ENCODE results near the gene CACNA2D4.

The CACNA2D4 gene

DNA sequence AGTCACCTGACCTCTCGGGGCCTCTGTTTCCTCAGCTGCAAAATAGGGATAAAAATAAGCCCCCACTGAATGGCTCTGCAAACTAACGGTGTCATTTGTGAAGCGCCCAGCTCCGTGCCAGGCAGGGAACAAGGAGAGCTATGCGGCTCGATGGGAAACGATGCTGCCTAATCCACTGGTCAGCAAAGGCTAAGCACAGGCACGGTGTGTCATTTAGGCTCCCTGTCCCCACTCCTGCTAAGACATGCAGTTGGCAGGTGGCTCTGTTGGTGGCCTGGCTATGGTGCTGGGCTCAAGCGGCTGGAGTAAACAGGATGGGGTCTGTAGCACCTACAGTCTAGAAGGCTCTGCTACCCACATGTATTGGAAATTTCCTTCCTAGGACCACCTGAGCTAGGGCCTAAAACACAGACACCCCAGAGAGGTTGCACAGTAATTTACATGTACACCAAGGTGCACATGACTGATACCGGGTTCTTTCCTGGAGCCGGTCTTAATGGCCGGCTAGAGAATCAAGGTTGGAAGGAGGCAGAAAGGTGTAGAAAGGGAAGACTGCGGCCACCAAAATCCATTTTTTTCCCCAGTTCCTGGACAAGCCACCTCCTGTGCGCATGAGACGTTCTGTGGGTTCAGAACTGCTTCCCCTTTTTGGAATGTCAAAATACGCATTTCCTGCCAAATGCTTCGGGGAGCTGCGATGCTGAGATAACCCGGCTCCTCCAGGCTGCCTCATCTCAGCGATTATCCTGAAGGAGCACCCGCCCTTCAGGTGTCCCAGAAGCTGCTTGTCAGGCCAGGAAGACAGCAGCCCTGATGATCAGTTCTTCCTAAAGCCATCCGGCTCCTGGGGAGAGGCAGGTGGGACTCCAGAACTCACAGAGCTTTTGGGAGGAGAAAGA is 1.0 kb downstream of the CACNA2D4 start:
- no peak for DNase-seq (ENCODE audit: low read depth in 2 of 2)

DNA sequence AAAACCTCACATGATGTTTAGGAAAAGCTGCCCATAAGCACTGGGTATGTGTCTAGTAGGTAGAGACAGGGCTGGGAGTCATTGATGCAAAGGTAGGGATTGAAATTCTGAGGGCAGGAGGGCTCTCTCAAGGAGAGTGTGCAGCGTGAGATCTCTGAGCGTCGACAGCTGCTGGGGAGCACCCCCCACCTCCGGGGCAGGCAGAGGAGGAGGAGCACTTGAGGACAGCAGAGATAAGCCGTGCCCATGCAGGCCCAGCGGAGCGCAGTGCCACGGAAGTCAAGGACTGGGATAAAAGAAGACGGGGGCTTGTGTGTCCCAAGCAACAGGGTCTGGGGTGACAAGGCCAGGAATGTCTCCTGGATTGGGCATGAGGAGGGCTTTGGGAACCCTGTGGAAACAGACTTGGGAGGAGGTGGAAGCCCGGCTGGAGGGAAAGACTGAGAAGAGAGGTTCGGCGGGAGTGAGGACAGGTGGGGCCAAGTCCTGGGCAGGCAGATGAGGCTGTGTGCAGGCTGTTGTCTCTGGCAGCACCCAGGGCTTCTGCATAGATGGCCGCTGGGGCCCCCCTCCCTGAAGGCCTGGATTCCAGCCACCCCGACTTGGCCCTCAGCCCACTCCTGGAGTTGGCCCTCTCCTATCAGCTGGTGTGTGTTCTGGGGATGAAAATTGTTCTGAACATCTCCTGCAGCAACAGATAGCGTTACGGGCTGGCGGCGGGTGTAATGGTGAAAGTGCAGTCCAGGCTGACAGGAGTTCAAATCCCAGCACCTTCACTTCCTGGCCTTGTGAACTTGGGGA is 1.9 kb downstream of the CACNA2D4 start:
- DNase-seq (ENCODE audit: low read depth in 2 of 2), result no peak

DNA sequence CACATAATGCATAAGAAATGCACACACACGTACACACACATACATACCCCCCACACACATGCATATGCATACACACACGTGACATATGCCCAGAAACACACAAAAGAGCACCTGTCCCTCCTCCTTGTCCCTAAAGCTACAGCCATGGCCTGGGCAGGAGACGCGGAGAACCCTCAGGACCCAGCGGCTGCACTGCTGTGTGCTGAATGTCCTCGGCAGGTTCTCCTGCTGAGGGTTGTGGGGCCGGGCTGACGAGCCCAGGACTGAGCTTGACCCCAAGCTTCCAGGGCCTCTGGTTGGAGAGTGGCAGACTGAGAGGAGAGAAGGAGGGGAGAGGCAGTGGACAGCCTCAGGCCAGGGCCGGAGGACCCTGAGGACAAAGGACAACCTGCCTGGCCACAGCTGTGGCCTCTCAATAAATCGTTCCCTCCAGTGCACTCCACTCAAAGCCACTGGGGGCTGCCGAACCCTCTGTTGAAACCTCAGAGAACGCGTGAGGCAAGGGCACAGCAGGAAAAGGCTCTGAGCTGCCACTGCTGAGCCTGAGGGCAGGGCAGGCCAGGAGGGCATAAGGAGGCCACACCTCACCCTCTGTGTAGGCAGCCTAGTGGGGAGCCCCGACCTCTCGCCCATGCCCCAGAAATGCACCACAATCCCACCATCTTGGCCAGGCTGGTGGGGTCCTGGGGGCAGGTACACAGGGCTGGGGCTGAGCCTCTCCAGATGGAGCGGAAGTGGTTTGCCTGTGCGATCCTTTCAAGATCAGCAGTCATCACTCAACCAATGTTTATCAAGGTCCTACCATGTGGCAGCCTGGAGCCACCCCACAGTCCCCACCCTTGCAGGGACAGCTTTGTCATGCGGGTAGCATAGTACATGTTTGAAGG is 3.1 kb downstream of the CACNA2D4 start:
- DNase-seq (ENCODE audit: low read depth in 2 of 2), result no peak

DNA sequence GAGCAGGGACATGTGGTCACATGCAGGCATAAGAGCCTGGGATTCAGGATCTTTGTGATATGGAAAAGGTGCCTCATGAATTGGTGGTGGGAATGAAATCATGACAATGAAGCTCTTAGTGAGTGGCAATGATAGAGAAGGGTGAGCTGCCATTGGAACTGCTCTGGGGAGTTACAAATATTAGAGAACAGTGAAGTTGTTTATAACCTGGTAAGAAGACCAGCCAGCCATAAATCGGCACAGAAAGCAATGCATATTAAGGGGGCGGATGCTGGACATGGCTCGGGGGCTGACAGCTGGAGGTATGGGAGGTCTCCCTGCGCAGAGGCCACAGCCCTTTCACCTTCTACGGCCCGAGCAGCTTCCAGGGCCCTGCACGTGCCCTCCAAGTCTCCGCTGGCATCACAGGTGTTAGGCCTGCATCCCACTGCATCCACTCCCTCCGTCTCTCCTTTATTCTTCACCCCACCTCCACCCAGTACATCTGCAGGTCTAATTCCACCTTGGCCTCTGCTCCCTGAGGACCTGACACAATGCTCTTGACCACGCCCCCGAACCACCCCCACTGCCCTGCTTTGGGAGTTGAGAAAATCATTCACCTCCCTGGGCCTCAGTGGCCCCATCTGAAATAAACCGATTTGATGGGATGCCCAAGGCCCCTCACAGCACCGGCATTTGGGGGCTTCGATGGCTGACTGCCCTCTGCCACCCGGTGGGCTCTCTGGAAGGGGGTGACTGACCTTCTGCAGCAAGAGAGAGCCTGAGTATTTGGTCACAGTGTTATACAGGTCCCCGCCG is 4.1 kb downstream of the CACNA2D4 start:
- no peak for DNase-seq (ENCODE audit: low read depth in 2 of 2)

- DNase-seq (ENCODE audit: low read depth in 2 of 2), result no peak
Measured at GRCh38 chr12:1913377-1914113, 4.9 kb downstream of the CACNA2D4 start.

DNA sequence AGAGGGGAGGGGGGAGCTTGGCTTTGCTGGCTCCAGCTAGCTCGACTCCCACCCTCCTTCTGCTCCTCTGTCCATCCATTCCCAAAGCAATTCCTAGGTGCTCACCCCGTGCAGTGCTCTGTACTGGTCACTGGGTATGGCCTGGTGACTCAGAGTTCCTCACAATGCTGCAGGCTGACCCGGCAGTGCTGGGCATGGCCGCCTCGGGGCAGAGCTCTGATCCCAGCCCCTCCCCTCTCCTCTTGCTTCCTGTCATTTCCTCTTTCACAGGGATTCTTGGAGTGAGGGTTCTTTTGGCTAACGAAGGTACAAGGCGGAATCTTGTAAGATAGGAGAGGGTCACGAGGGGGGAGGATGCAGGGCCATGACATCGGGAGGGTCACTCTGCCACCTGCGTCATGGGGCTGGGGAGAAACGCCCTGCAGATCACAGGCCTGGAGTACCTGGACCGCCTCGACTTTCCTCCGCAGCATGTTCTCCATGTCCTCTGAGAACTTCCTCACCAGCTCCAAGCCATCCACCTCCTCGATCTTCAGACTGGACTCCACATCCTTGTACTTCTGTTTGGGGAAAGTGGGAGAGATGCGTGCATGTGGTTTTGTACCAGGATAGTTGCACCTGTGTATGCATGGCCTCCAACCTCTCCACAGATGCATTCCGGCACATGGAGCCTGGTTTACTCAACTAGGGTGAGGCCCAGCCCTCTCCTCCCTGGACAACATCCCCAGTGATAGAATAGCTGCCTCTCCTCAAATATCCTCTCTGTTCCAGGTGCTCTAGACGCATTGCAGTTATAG is 5.7 kb downstream of the CACNA2D4 start:
- no peak for DNase-seq (ENCODE audit: low read depth in 2 of 2)

- no peak for DNase-seq (ENCODE audit: low read depth in 2 of 2)
Measured at GRCh38 chr12:1911598-1912575, 6.6 kb downstream of the CACNA2D4 start.

- no peak for DNase-seq (ENCODE audit: low read depth in 2 of 2)
Measured at GRCh38 chr12:1910468-1910867, 8.0 kb downstream of the CACNA2D4 start.

- no peak for DNase-seq (ENCODE audit: low read depth in 2 of 2)
Measured at GRCh38 chr12:1908758-1909157, 9.7 kb downstream of the CACNA2D4 start.

- DNase-seq (ENCODE audit: low read depth in 2 of 2), result no peak
Measured at GRCh38 chr12:1907652-1908611, 10.5 kb downstream of the CACNA2D4 start.

- DNase-seq (ENCODE audit: low read depth in 2 of 2), result no peak
Measured at GRCh38 chr12:1906579-1906978, 11.9 kb downstream of the CACNA2D4 start.

GRCh38 chr12:1904875-1905274 is 13.6 kb downstream of the CACNA2D4 start:
- DNase-seq (ENCODE audit: low read depth in 2 of 2), result no peak

DNA sequence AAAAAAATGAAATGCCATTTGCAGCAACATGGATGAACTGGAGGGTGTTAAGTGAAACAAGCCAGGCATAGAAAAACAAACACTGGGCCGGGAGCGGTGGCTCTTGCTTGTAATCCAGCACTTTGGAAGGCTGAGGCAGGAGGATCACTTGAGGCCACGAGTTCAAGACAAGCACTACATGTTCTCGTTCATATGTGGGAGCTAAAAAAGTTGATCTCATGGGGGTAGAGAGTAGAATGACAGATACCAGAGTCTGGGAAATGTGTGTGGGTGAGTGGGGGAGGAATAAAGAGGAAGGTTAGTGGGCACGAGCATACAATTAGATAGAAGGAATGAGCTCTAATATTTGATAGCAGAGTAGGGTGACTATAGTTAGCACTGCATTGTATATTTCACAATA is 21.5 kb downstream of the CACNA2D4 start:
- no peak for DNase-seq (ENCODE audit: low read depth in 2 of 2)

GRCh38 chr12:1890810-1891209 is 27.6 kb downstream of the CACNA2D4 start:
- no peak for DNase-seq (ENCODE audit: low read depth in 2 of 2)

DNA sequence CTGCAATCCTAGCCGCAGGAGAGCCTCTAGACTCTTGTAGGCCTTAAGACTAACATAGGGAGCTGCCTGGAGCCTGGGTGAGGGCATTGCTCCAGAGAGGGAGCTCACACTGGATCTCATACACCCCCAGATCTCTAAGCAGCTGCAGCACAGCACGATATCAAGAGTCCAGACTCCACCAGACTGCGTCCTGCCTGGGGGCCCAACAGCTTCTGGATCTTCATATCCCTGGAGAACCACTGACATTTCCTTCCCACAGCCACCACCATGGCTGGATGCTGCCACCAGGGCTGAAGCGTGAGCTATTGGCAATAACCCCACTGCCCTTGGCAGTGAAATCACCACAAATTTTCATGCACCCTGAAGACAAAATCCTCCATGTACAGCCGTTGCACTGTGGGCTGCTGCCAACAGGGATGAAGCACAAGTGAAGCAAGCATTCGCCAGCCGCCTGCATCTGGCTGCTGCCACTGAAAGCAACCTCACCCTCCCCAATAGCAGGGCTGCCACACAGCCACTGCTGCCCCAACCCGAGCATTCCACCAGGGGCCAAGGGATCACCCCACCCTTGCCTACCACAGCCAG is 28.2 kb downstream of the CACNA2D4 start:
- DNase-seq (ENCODE audit: low read depth in 2 of 2), result no peak

DNA sequence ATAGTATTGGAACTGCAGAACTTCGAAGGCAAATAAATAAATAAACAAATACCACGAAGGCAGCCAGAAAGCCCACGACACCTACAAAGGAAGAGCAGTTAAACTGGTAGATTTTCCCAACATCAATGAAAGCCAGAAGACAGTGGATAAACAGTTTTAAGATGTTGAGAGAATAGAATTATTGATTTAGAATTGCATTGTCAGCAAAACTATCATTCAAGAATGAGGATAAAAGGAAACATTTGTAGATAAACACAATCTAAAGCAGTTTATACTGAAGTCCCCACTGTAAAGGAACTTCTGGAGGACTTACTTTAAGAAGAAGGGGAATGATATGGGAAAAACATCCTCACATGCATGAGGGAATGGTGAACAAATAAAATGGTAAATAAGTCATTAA is 29.5 kb downstream of the CACNA2D4 start:
- DNase-seq (ENCODE audit: low read depth in 2 of 2), result no peak
